ENCODE results near the gene FAM219B. TPM values are rescaled to one million over a fixed set of nuclear protein-coding genes. Genes with fewer than 3 reads are reported as not detected.

FAM219B gene
- total RNA-seq, 4 donors from 2014 or later: 49.4 to 96.2 (median 68.0) TPM

DNA sequence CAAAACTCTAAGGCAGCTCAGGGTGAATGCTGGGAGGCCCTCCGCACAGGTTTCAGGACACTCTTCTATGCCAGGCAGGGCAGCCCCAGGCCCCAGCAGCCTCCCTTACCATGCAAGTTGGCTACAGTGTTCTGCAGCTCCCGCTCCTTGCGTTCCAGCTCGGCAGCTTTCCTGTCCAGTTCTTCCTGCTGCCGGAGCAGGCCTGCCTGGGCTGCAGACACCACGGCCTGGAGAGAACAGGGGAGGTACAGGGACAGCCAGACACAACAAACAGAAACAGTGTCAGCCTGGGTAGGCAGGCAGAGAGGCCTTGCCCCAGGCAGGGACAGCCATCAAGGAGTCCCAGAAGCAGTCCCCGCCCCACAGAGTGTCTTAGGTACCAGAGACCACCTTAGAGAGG lies 54.7 kb downstream of the FAM219B start:
- H3K27me3 ChIP-seq: no peaks in the 10 kb centered on the region
- H3K9me3 ChIP-seq: no peaks in the 10 kb centered on the region
- no peak for DNase-seq (ENCODE audit: low spot score in 2 of 2)
- H3K4me1 ChIP-seq: peaks cover 29% of the 10 kb centered on the region
- H3K36me3 ChIP-seq: peaks cover 69% of the 10 kb centered on the region
- no peak overlapping the region for H3K4me3 ChIP-seq
- no peak overlapping the region for H3K27ac ChIP-seq
- TF ChIP-seq POLR2A (IDR thresholded peaks at IDR 0.05): no peak
- no peak for TF ChIP-seq EP300 (IDR thresholded peaks at IDR 0.05)
- no peak for TF ChIP-seq POLR2AphosphoS5 (IDR thresholded peaks at IDR 0.05)
- no peak for TF ChIP-seq CTCF (IDR thresholded peaks at IDR 0.05)
- WGBS: 77% methylated on average over 7 of the region's 7 CpGs

DNA sequence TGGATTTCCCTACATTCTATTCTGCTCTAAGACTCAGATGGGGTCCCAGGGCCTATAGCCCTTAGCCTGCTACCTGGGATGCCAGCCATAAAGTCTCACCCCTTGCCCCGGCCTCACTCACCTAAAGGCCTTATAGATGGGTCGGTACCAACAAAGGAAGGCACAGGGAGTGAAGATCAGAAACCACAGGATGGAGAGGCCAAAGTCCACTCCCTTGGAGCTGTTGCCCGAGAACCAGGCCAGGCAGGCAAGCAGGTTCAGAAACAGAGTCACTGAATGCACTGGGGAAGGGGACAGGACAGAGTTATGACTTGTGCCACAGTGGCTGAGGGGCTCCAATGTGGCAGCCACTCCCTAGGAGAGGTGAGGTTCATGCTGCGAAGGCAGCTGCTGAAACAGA lies 56.3 kb downstream of the FAM219B start:
- TF ChIP-seq CTCF (IDR thresholded peaks at IDR 0.05) (no peak), POLR2AphosphoS5 (IDR thresholded peaks at IDR 0.05) (no peak), POLR2A (IDR thresholded peaks at IDR 0.05) (no peak), EP300 (IDR thresholded peaks at IDR 0.05) (no peak)
- H3K9me3 ChIP-seq: no peaks in the 10 kb centered on the region
- peaks cover 81% of the 10 kb centered on the region for H3K36me3 ChIP-seq
- H3K4me1 ChIP-seq: peaks cover 16% of the 10 kb centered on the region
- H3K4me3 ChIP-seq: no peak overlapping the region
- 100% methylated on average over 4 of the region's 4 CpGs for whole genome bisulfite sequencing
- no peaks in the 10 kb centered on the region for H3K27me3 ChIP-seq
- no peak for DNase-seq (ENCODE audit: low spot score in 2 of 2)
- no peak overlapping the region for H3K27ac ChIP-seq

Other genes starting within 250 kb of the FAM219B start
- gene EDC3, start 210.8 kb downstream of the FAM219B start, total RNA-seq: 10 to 100 TPM; 13.0 to 52.4 (median 23.5) TPM
- 1 to 10 TPM in 3 of 4 donors, under 1 TPM in 1; 0.64 to 6.0 (median 2.8) TPM for gene CYP1A1, start 181.3 kb downstream of the FAM219B start, total RNA-seq
- not detected for gene CYP1A2, start 158.0 kb downstream of the FAM219B start, total RNA-seq
- 10 to 100 TPM; 33.1 to 45.2 (median 35.5) TPM for gene CSK, start 124.8 kb downstream of the FAM219B start, total RNA-seq
- under 1 TPM in 1 of 4 donors, not detected in 3; 0.42 TPM for gene LMAN1L, start 94.0 kb downstream of the FAM219B start, total RNA-seq
- gene CPLX3, start 80.2 kb downstream of the FAM219B start, total RNA-seq: under 1 TPM in 1 of 4 donors, not detected in 3; 0.47 TPM
- 100 to 1,000 TPM; 105 to 330 (median 129) TPM for gene ULK3, start 63.7 kb downstream of the FAM219B start, total RNA-seq
- gene SCAMP2, start 33.5 kb downstream of the FAM219B start, total RNA-seq: 100 to 1,000 TPM in 2 of 4 donors, 10 to 100 TPM in 2; 82.7 to 120 (median 102) TPM
- gene MPI, start 16.8 kb downstream of the FAM219B start, total RNA-seq: 10 to 100 TPM; 17.1 to 59.2 (median 41.4) TPM
- gene COX5A, start 31.2 kb upstream of the FAM219B start, total RNA-seq: 100 to 1,000 TPM; 114 to 130 (median 122) TPM
- gene RPP25, start 49.9 kb upstream of the FAM219B start, total RNA-seq: 1 to 10 TPM; 3.5 to 7.8 (median 6.1) TPM
- 1 to 10 TPM in 3 of 4 donors, under 1 TPM in 1; 0.53 to 4.5 (median 2.7) TPM for gene SCAMP5, start 88.7 kb upstream of the FAM219B start, total RNA-seq
- gene PPCDC, start 116.7 kb upstream of the FAM219B start, total RNA-seq: 10 to 100 TPM in 2 of 4 donors, 1 to 10 TPM in 2; 7.4 to 25.7 (median 13.1) TPM